Type B pancreatic cell (in vitro differentiated cells): Measurements from ENCODE around the gene IZUMO4. TPM values are rescaled to one million over a fixed set of nuclear protein-coding genes. Genes with fewer than 3 reads are reported as not detected.

Experiments
- DNase-seq: peaks from one replicate; pipeline ENCODE4 v3.0.0; 2021; ENCODE audit warnings: mixed read lengths; ENCODE audit not compliant: unreplicated experiment; ENCODE audit errors: extremely low spot score
- H3K27ac Mint-ChIP-seq: 2 replicates; pipeline ENCODE4 v1.8.0; 2021; ENCODE audit warnings: mild to moderate bottlenecking, mixed read lengths
- H3K27me3 Mint-ChIP-seq: 2 replicates; pipeline ENCODE4 v1.8.0; 2021; ENCODE audit warnings: mixed read lengths
- H3K36me3 Mint-ChIP-seq: 2 replicates; pipeline ENCODE4 v1.8.0; 2021; ENCODE audit warnings: mixed read lengths
- H3K4me1 Mint-ChIP-seq: one replicate; pipeline ENCODE4 v1.8.0; 2021; ENCODE audit warnings: mixed read lengths; ENCODE audit not compliant: unreplicated experiment
- H3K4me3 Mint-ChIP-seq: 2 replicates; pipeline ENCODE4 v1.8.0; 2021; ENCODE audit warnings: mild to moderate bottlenecking, mixed read lengths
- H3K9me3 Mint-ChIP-seq: 2 replicates; pipeline ENCODE4 v1.8.0; 2021; ENCODE audit warnings: mixed read lengths
- total RNA-seq: library from RNA; stranded (reverse); gene quantifications from 2 replicates; pipeline ENCODE4 v1.2.1, GENCODE V29; 2021; ENCODE audit warnings: low replicate concordance
- TF ChIP-seq, protein P1 (sequence below): fragments of 200-600 bp; sonication (generic); conservative IDR thresholded peaks from 2 replicates; pipeline ENCODE4 v1.5.0; 2021; ENCODE audit warnings: antibody characterized with exemption, mild to moderate bottlenecking

The IZUMO4 gene
- total RNA-seq, 1 donor from 2014 or later: 7.4 TPM

DNA sequence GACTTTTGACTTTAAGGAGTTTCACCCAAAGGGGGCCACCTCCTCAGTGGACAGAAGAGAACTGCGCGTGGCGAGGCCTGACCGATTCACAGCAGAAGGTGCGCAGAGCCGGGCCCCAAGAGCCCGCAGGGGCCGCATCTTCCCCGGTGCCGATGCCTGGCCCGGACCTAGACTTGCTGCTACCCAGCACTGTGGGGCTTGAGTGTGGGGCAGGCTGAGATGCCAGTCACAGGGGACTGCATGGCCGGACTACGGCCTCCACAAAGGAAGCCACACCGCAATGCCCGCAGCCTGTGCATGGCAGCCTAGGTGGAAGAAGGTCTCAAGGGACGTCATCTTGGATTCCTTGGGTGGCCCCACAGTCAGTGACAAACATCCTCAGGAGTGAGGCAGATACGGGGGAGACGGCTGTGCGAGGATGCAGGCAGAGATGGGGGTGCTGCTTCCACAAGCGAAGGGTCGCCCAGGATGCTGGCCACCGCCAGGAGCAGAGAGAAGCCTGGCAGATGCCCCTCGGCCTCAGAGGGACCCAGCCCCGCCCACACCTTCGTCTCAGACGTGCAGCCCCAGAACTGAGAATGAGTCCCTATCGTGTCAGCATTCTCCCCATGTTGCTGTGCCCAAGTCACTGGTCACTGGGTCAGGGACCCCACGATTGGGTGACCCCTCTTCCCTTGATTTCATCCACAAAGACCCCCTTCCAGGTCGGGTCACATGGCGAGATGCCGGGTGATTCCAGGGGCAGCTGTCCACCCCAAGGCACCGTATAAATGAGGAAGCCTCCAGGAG lies 17.4 kb upstream of the IZUMO4 start:
- no peak for DNase-seq
- Mint-ChIP-seq H3K9me3 (no peaks in the 10 kb centered on the region), H3K36me3 (no peaks in the 10 kb centered on the region), H3K27me3 (no peaks in the 10 kb centered on the region), H3K4me1 (peaks cover 4% of the 10 kb centered on the region), H3K27ac (no peak overlapping the region), H3K4me3 (no peak overlapping the region)
- TF ChIP-seq, protein P1, sequence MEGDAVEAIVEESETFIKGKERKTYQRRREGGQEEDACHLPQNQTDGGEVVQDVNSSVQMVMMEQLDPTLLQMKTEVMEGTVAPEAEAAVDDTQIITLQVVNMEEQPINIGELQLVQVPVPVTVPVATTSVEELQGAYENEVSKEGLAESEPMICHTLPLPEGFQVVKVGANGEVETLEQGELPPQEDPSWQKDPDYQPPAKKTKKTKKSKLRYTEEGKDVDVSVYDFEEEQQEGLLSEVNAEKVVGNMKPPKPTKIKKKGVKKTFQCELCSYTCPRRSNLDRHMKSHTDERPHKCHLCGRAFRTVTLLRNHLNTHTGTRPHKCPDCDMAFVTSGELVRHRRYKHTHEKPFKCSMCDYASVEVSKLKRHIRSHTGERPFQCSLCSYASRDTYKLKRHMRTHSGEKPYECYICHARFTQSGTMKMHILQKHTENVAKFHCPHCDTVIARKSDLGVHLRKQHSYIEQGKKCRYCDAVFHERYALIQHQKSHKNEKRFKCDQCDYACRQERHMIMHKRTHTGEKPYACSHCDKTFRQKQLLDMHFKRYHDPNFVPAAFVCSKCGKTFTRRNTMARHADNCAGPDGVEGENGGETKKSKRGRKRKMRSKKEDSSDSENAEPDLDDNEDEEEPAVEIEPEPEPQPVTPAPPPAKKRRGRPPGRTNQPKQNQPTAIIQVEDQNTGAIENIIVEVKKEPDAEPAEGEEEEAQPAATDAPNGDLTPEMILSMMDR: no peak

DNA sequence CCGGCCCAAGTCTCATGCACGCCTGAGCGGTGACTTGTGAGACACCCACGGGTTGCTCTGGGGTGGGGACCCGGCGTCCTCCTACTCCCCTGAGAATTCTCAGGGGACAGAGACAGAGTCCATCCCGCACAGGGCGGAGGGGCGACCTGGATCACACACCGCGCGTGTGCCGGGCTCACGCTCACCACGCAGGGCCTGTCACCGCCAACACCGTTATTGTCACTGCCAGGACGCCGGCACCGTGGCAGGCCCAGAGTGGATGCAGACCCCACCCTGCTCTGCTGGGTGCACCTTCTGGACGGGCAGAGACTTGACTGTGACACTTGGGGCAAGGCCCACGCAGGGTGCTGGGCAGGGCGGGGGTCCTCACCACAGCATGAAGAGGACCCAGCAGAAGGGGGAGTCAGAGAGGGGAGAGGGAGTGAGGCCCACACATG lies 16.8 kb upstream of the IZUMO4 start:
- Mint-ChIP-seq H3K36me3 (no peaks in the 10 kb centered on the region), H3K27ac (no peak overlapping the region), H3K27me3 (no peaks in the 10 kb centered on the region), H3K4me1 (peaks cover 4% of the 10 kb centered on the region), H3K4me3 (no peak overlapping the region), H3K9me3 (no peaks in the 10 kb centered on the region)
- no peak for DNase-seq
- TF ChIP-seq, protein P1: no peak

DNA sequence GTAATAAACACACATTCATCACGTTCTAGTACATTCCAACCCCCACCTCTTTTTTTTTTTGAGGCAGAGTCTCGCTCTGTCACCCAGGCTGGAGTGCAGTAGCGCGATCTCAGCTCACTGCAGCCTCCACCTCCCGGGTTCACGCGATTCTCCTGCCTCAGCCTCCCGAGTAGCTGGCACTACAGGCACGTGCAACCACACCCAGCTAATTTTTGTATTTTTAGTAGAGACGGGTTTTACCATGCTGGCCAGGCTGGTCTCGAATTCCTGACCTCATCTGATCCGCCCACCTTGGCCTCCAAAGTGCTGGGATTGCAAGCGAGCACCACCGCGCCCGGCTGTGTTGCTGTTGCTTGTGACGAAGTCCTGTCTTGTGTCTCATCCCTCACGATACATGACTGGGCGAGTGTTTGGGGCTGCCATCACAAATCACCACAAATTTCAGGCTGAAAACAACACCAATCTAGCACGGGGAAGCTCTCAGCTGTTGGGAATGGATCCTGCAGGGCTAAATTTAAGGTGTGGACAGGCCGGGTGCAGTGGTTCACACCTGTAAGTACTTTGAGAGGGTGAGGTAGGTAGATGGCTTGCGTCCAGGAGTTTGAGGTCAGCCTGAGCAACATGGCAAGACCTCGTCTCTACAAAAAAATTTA lies 16.3 kb upstream of the IZUMO4 start:
- Mint-ChIP-seq H3K4me3 (no peak overlapping the region), H3K27ac (peak overlapping the region; percentile 39)

DNA sequence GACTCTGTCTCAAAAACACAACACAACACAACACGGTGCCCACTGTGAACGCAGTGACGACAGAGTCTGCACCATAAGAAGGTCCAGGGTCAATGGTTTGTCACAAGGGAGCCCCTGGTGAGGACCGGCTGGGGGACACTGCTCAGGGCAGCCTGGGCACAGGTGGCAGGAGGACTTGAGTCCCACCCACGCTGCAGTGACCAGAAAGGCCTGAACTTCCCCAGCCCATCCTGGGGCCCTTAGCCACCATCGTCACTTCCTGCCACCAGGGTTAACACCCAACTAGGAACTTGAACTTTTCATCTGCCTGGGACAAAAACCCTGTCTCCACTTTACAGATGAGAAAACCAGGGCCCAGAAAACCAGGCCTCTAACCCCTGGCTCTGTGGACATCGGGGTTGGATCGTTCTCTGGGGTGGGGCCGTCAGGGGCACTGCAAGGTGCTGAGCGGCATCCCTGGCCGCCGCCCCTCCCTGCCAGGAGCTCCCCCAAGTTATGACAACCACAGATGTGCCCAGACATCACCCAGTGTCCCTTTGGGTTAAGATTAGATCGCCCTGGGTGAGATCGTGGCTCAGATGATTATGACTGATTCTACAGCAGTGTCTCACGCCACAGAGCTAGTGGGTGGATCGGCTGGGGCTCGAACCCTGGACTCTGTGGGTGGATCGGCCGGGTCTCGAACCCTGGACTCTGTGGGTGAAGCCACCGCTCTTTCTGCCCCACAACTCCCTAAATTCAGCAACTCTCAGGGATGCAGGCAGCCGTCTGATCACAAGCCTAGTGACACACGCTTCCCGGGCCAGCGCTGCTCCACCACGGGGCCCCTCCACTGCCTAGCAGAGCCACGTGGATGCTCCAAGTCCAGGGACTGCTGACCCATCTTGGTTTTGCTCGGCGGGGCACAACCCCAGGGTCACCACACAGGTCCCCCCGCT lies 14.6 kb upstream of the IZUMO4 start:
- H3K27me3 Mint-ChIP-seq: no peaks in the 10 kb centered on the region
- H3K36me3 Mint-ChIP-seq: peaks cover 3% of the 10 kb centered on the region
- H3K27ac Mint-ChIP-seq: no peak overlapping the region
- no peak for DNase-seq
- H3K4me1 Mint-ChIP-seq: peaks cover 6% of the 10 kb centered on the region
- no peak overlapping the region for H3K4me3 Mint-ChIP-seq
- TF ChIP-seq, protein P1: no peak
- H3K9me3 Mint-ChIP-seq: no peaks in the 10 kb centered on the region

More for the DNA sequence above, 16.3 kb upstream of the IZUMO4 start:
- TF ChIP-seq, protein P1: no peak
- Mint-ChIP-seq H3K9me3 (no peaks in the 10 kb centered on the region), H3K27me3 (no peaks in the 10 kb centered on the region), H3K4me1 (peaks cover 4% of the 10 kb centered on the region), H3K36me3 (peaks cover 3% of the 10 kb centered on the region)
- DNase-seq: no peak

DNA sequence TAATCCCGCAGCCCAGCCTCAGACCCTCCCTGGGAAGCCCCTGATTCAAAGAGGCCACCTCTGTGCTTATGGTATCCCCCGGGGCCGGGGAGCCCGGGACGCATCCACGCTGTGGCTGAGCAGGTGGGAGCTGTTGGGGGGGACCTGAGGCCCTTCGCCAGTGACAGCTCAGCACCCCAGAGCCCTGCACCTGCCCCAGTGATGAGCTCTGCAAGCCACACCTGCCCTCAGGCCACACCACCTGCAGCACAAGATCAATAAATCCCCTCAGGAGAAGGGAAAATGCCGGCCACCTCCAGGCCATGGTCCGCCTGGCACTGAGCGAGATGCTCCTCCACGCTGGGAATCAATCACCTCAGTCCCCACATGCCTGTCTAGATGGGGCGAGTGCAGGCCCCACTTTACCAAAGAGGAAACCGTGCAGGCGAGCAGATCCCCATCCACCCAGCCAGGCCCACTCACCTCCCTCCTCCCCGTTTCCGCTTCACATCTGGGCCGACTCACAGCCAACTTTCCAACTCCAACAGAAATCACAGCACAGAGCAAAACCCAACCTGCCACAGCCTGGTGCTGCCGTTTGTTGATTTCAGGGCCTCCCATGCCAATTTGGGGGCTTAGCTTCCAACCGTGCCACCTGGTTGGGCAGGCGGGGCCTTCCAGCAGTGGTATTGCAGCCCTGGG lies 13.4 kb upstream of the IZUMO4 start:
- H3K27ac Mint-ChIP-seq: no peak overlapping the region
- no peak for DNase-seq
- TF ChIP-seq, protein P1: no peak
- no peaks in the 10 kb centered on the region for H3K27me3 Mint-ChIP-seq
- H3K36me3 Mint-ChIP-seq: peaks cover 3% of the 10 kb centered on the region
- peaks cover 9% of the 10 kb centered on the region for H3K4me1 Mint-ChIP-seq
- H3K4me3 Mint-ChIP-seq: no peak overlapping the region
- H3K9me3 Mint-ChIP-seq: no peaks in the 10 kb centered on the region
